GM19438 (cell line): ENCODE measurements around the gene HIVEP2.

Experiments
- ATAC-seq: cut with Tn5 transposase; IDR thresholded peaks from one replicate; pipeline ENCODE4 v1.9.1; 2021; ENCODE audit warnings: low read depth; ENCODE audit not compliant: unreplicated experiment

The HIVEP2 gene

GRCh38 chr6:142868917-142869316 is 76.1 kb downstream of the HIVEP2 start:
- no peak for ATAC-seq

DNA sequence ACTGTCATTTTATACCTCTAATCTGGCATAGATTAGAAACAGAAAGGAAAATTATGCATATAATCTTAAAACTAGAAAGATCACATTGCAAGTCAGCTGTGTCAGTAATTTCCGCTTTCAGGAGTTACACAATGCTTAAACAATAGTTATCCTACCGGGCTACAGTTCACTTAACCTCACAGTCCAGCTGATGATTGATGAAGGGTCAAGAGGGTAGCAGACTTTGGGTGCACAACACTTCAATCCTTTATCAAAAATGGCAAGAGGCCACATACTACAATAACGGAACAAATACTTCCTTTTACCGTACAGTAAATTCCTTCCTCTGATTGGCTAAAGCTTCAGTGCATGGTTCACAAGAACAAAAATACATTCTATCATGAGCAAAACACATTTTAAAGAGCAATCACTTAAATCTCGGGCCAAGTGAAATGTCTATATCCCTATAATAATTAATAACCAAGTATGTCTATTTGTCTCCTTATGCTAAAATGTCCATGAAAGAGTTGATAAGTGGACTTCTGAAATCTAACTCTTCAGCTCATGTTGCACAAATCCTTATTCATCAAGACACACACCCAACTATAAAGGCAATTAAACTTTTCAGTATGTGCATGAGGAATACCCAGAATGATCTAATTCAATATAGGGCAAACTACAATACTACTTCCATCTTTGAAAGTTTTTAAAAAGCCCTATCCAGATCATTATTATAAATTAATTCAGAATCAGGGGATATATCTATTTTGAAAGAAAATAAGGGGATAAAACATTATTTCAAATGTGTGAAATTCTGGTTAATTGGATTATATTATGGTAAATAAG is 76.8 kb downstream of the HIVEP2 start:
- ATAC-seq = no peak

GRCh38 chr6:142867355-142867801 is 77.6 kb downstream of the HIVEP2 start:
- ATAC-seq = no peak

- ATAC-seq = no peak
These were observed 81.0 kb downstream of the HIVEP2 start for GRCh38 chr6:142863981-142864380.

DNA sequence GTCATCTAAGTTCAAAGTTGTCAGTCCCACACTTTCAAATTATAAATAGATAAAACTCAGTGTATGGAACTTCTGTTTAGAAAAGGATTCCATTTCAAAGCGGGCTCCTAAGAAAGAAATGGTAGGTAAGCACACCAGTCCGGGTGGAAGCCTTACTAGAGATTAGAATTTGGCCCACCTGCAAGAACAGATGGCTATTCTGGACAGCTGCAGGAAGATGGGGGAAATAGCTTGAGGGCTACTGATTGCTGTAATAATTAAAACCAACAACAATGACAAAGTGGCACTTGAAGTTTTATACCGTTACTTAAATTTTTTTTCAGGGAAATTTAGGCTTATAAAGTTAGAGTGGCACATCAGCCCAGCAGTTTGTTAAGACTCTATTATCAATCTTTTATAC is 83.3 kb downstream of the HIVEP2 start:
- ATAC-seq = no peak

- no peak for ATAC-seq
These were observed 84.5 kb downstream of the HIVEP2 start for GRCh38 chr6:142860498-142860897.

- peak; percentile 13 for ATAC-seq
These were observed 87.0 kb downstream of the HIVEP2 start for GRCh38 chr6:142857796-142858555.

GRCh38 chr6:142857233-142857761 is 87.7 kb downstream of the HIVEP2 start:
- peak; percentile 46 for ATAC-seq

GRCh38 chr6:142856624-142857232 is 88.2 kb downstream of the HIVEP2 start:
- peak; percentile 63 for ATAC-seq

GRCh38 chr6:142855893-142856623 is 88.9 kb downstream of the HIVEP2 start:
- ATAC-seq = peak; percentile 30

- ATAC-seq = no peak
These were observed 90.1 kb downstream of the HIVEP2 start for GRCh38 chr6:142854589-142855488.

DNA sequence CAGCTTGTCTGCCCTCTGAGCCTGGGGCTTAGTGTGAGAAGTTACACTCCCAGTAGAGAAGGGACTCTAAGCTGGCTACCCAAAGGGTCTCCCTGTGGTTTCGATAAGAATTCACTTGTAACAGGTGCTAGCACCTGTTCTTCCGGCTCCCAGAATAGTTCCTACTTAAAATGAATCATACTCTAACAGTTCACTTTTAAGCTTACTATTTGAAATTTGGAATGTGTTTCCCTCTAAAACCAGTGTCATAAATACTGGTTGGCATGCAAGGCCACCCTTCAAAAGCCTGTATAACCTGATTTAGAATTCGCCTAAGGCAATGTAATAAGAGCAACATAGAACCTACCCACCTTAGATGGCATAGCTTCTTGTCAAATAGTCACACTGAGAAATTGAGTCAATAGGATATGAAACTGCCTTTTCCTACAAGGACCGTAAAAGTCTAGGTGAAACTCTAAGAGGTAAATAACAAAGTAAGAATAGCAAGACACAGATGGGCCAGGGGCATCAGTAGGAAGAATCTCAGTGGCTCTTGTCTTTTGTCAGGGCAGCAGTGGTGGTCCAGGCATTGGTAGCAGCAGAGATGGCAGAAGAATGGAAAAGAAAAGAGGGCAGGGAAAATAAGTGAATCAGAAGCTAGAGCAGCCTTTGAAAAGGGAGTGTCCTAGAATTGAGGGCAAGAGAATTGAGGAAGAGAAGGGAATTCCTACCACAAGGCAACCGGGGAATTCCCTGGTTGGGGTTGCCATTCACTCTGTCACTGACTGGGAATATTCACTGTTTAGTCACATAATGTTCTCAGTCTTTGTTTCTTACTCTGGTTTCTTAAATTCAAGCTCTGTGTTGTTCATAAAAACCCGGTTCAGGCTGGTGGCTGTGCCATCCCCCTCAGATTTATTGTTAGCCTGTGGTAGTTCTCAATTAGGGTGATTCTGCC is 91.5 kb downstream of the HIVEP2 start:
- ATAC-seq = no peak

DNA sequence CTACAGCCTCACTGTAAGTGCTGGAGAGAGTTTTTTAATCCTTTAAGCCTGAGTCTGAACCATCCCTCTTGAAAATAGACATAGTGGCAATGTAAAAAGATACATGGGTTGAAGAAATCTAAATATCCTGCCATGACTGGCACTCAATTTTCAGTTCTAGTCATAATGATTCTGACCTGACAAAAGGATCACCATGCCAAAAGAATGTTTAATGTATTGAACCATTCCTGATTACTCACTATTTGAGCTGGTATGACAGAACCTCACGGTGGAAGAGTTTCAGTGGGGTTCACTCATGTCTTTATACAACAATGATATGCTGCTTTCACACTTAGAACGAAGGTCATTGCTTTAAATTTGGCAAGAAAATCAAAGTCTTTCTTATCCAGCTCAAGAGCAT is 93.4 kb downstream of the HIVEP2 start:
- ATAC-seq = no peak

DNA sequence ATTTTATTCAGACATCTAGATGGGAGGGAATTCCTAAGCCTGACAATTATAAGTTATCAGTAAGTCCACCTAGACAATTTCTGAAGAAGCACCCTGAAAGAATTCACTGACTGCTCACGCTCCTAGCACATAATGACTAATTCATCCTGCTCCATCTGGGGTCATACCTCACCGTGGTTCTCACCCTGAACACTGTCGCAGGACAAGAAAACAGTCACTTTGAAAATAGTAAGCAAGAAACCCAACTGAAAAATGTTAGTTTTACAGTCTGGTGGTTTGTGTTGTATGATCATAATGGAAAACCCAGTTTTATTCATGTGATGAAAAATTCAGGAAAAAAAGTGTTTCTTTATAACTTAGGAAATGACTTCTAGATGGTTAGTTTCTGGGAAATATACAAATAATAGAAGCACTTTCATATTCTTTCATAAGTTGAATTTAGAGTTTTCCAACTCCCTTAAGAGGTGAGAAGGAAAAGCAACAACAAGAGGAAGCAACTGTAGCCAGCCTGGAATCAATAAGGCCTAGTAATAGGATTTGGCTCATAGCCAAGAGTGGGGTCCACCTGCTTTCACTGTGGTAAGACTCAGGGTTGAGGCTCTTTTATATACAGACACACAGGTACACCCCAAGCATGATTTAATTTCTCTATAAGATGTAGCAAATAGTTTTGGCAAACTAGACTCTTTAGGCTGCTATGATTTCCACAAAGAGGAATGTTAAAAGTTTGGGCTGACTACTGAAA is 94.1 kb downstream of the HIVEP2 start:
- ATAC-seq = no peak

DNA sequence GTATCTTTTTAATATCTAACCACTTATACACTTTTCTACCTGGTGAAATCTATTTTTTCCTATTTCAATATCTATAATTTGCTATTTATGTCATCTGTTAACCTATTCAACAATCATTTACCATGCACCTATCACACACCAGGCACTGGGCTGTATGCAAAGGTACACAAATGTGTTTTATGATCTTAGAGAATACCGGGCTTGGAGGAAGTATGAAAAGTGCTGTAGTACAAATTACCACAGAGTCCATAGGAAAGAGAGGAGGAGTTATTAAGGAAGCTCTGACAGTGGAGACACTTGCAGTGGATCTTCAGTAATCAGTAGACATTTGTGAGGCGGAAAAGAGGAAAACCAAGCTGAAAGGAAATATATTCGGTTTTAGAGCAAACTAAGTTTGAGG is 96.0 kb downstream of the HIVEP2 start:
- ATAC-seq = no peak

DNA sequence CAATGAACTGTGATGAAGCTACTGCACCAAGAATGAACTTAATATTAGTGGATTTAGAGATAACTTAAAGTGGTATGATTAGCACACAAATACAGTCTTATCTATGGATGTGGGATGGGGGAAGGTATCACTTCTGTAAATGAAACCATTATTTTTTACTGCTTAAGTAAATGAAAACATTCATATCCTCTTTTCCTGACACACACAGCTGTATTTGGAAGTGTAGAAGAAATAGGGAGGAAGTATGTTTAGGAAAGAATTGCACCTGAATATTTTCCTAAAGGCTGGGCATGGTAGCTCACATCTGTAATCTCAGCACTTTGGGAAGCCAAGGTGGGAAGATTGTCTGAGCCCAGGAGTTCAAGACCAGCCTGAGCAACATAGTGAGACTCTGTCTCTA is 96.8 kb downstream of the HIVEP2 start:
- no peak for ATAC-seq

- no peak for ATAC-seq
These were observed 98.1 kb downstream of the HIVEP2 start for GRCh38 chr6:142846883-142847287.

- ATAC-seq = no peak
These were observed 98.5 kb downstream of the HIVEP2 start for GRCh38 chr6:142846459-142846831.
